ENCODE data around the gene NKX2-8.
"Not testable (repeated sequence)": the region's sequence is repeated elsewhere in the genome, so short reads cannot be mapped to it uniquely, and the experiment has no call there.

NKX2-8 gene

GRCh38 chr14:36580141-36580855, 2.1 kb downstream of the NKX2-8 start:
- DNase-seq: no peak

DNA sequence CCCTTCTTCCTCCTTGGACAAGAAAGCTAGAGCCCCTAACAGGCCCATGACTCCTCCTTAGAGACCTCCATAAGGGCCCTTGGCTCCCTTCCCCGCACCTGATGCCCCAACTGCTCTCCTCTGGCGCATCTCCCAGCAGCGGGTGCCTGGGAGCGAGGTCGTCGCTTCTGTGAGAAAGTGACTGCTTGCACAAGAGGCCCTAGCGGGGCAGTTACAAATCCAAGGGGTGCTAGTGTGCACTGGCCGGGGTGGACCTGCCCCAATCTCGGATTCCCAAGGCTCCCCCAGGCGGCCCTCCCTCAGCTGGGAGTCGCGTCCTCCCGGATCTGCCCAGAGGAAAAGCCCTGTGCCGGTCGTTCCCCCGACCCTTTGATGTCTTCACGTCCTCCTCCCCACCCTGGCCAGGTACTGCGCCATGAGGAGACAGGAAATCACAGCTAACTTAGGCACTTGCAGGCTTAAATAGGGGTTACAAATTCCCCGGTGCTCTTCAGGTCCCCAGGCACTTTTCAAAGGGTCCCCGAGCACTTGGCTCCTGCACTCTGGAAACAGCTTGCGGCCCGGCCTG, 2.8 kb downstream of the NKX2-8 start:
- no peak for DNase-seq

- DNase-seq: no peak
Observed at GRCh38 chr14:36579001-36579555, 3.3 kb downstream of the NKX2-8 start.

- no peak for DNase-seq
Observed at GRCh38 chr14:36570065-36570464, 12.3 kb downstream of the NKX2-8 start.

DNA sequence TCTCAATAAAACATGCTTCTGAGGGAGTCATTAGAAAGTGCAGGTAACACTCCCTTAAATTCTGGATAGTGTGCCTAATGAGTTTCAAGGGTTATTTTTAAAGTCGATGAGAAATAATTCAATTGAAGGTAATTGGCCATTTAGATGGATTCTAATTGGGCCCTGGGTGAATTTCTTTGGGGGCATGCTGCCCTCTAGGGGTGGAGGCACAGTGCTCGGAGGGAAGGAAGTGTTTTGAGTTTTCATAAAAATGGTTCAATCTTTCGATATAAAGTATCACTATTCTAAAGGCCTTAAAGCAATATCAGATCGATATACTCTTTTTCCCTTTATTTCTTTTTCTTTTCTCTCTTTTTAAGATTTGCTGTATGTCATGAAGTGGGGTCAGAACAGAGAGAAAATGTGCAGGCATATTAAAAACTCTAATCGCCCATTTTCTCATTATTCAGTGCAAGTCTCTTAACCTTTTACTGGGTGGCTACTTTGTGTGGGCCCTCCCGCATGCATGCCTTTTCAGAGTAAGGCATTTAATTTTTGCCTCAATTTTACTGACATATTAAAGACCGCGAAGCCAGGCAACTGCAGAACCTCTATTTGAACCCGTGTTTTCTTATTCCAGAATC, 25.5 kb downstream of the NKX2-8 start:
- peak in 1 of 2 donors; percentile 18 for DNase-seq

GRCh38 chr14:36555998-36556743, 26.2 kb downstream of the NKX2-8 start:
- no peak for DNase-seq

- peak; percentile 22 to 26 for DNase-seq
Observed at GRCh38 chr14:36553656-36554260, 28.7 kb downstream of the NKX2-8 start.

GRCh38 chr14:36550899-36551298, 31.5 kb downstream of the NKX2-8 start:
- DNase-seq: no peak

GRCh38 chr14:36544280-36544679, 38.1 kb downstream of the NKX2-8 start:
- not testable (repeated sequence) for DNase-seq

DNA sequence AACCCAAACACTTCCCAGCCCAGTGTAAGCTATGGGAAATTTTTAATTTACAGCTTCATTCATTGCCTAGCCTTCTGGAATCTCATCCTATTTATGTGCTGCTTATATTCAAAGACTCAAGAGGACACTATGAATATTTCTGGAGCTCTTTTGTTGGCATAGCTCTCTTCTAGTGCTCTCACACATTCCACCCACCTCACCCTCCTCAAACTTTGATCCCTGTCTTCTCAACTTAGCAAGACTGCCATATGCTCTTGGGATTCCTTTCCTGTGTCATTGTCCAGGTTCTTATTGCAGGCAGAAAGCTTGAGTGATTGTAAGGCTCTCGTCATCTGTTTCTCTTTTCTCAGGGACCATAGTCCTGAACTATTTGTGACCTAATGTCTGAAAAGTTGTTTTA, 44.4 kb downstream of the NKX2-8 start:
- no peak for DNase-seq
